Astrocyte (in vitro differentiated cells and primary cell): ENCODE measurements around the gene CGA. TPM values are rescaled to one million over a fixed set of nuclear protein-coding genes. Genes with fewer than 3 reads are reported as not detected.

Experiments used
- DNase-seq: peaks from one replicate; pipeline ENCODE4 v3.0.0-alpha.2; 2010; ENCODE audit warnings: low read depth
- FAIRE-seq: peaks from 2 replicates; lab custom pipeline; 2011; peaks lifted over from hg19 to GRCh38; lab: Jason Lieb, UNC
- H2AFZ ChIP-seq: 2 replicates; pipeline ENCODE4 v1.6.0; 2012; ENCODE audit warnings: low read depth, low read length, inconsistent platforms
- H3K27ac ChIP-seq: 2 replicates; pipeline ENCODE4 v1.5.1; 2011; ENCODE audit warnings: low read depth, low read length, inconsistent platforms
- H3K27me3 ChIP-seq: 2 replicates; pipeline ENCODE4 v1.6.0; 2011; ENCODE audit warnings: low read length, inconsistent platforms; ENCODE audit not compliant: insufficient read depth
- H3K36me3 ChIP-seq: 2 replicates; pipeline ENCODE4 v1.5.1; 2011; ENCODE audit warnings: low read length, inconsistent platforms; ENCODE audit not compliant: insufficient read depth
- H3K4me1 ChIP-seq: 2 replicates; pipeline ENCODE4 v1.5.1; 2011; ENCODE audit warnings: low read length, inconsistent platforms; ENCODE audit not compliant: insufficient read depth
- H3K4me2 ChIP-seq: 2 replicates; pipeline ENCODE4 v1.6.0; 2012; ENCODE audit warnings: low read length, inconsistent platforms
- H3K4me3 ChIP-seq: 2 replicates; pipeline ENCODE4 v1.5.1; 2011; ENCODE audit warnings: low read depth, mild to moderate bottlenecking, low read length, inconsistent platforms; ENCODE audit not compliant: insufficient read depth
- H3K79me2 ChIP-seq: 2 replicates; pipeline ENCODE4 v1.6.0; 2012; ENCODE audit warnings: mild to moderate bottlenecking, low read length, inconsistent platforms; ENCODE audit not compliant: insufficient read depth
- H3K9ac ChIP-seq: 2 replicates; pipeline ENCODE4 v1.6.0; 2012; ENCODE audit warnings: mild to moderate bottlenecking, low read length, inconsistent platforms
- H3K9me3 ChIP-seq: 2 replicates; pipeline ENCODE4 v1.5.1; 2012; ENCODE audit warnings: low read depth, mild to moderate bottlenecking, low read length, inconsistent platforms; ENCODE audit not compliant: insufficient read depth
- H4K20me1 ChIP-seq: 2 replicates; pipeline ENCODE4 v1.6.0; 2012; ENCODE audit warnings: low read length, inconsistent platforms; ENCODE audit not compliant: insufficient read depth
- H3K27ac Mint-ChIP-seq: one replicate; pipeline ENCODE4 v1.8.0; 2021; ENCODE audit warnings: mild to moderate bottlenecking, mixed read lengths; ENCODE audit not compliant: unreplicated experiment
- H3K27me3 Mint-ChIP-seq: one replicate; pipeline ENCODE4 v1.8.0; 2021; ENCODE audit warnings: low read depth, mixed read lengths; ENCODE audit not compliant: unreplicated experiment
- H3K36me3 Mint-ChIP-seq: one replicate; pipeline ENCODE4 v1.8.0; 2021; ENCODE audit warnings: low read depth, mixed read lengths; ENCODE audit not compliant: unreplicated experiment
- H3K4me1 Mint-ChIP-seq: one replicate; pipeline ENCODE4 v1.8.0; 2021; ENCODE audit warnings: low read depth, mixed read lengths; ENCODE audit not compliant: unreplicated experiment
- H3K4me3 Mint-ChIP-seq: one replicate; pipeline ENCODE4 v1.8.0; 2021; ENCODE audit warnings: mild to moderate bottlenecking, moderate library complexity, mixed read lengths; ENCODE audit not compliant: unreplicated experiment
- H3K9me3 Mint-ChIP-seq: one replicate; pipeline ENCODE4 v1.8.0; 2021; ENCODE audit warnings: mild to moderate bottlenecking, mixed read lengths; ENCODE audit not compliant: unreplicated experiment
- EZH2 ChIP-seq: IDR thresholded peaks from 2 replicates; pipeline ENCODE4 v1.6.1; 2012; ENCODE audit warnings: mild to moderate bottlenecking, low read length, inconsistent platforms; ENCODE audit not compliant: insufficient read depth
- total RNA-seq: library from RNA; stranded (reverse); gene quantifications from 2 replicates; pipeline ENCODE4 v1.2.1, GENCODE V29; 2021
- TF ChIP-seq, protein P1 (sequence below): IDR thresholded peaks from 2 replicates; pipeline ENCODE4 v1.5.1; 2011; ENCODE audit warnings: low read depth, mild to moderate bottlenecking, inconsistent platforms, low read length, moderate library complexity; ENCODE audit not compliant: insufficient read depth

CGA gene
- total RNA-seq, 1 donor from 2014 or later, result 2.0 TPM

GRCh38 chr6:87100216-87100615 is 5.3 kb upstream of the CGA start:
- Mint-ChIP-seq H3K36me3 (no peaks in the 10 kb centered on the region), H3K4me3 (no peak overlapping the region), H3K4me1 (no peaks in the 10 kb centered on the region), H3K27ac (no peak overlapping the region), H3K9me3 (no peaks in the 10 kb centered on the region), H3K27me3 (no peaks in the 10 kb centered on the region)
- Histone ChIP-seq H2AFZ (no peak overlapping the region), H3K9ac (no peak overlapping the region), H3K79me2 (no peaks in the 10 kb centered on the region), H3K27me3 (no peaks in the 10 kb centered on the region), H4K20me1 (no peaks in the 10 kb centered on the region), H3K27ac (no peak overlapping the region), H3K4me3 (no peak overlapping the region), H3K4me2 (no peak overlapping the region), H3K36me3 (no peaks in the 10 kb centered on the region), H3K9me3 (no peaks in the 10 kb centered on the region), H3K4me1 (no peaks in the 10 kb centered on the region)
- TF ChIP-seq EZH2, result no peak
- TF ChIP-seq, protein P1, sequence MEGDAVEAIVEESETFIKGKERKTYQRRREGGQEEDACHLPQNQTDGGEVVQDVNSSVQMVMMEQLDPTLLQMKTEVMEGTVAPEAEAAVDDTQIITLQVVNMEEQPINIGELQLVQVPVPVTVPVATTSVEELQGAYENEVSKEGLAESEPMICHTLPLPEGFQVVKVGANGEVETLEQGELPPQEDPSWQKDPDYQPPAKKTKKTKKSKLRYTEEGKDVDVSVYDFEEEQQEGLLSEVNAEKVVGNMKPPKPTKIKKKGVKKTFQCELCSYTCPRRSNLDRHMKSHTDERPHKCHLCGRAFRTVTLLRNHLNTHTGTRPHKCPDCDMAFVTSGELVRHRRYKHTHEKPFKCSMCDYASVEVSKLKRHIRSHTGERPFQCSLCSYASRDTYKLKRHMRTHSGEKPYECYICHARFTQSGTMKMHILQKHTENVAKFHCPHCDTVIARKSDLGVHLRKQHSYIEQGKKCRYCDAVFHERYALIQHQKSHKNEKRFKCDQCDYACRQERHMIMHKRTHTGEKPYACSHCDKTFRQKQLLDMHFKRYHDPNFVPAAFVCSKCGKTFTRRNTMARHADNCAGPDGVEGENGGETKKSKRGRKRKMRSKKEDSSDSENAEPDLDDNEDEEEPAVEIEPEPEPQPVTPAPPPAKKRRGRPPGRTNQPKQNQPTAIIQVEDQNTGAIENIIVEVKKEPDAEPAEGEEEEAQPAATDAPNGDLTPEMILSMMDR, result no peak
- no peak for FAIRE-seq
- no peak for DNase-seq

DNA sequence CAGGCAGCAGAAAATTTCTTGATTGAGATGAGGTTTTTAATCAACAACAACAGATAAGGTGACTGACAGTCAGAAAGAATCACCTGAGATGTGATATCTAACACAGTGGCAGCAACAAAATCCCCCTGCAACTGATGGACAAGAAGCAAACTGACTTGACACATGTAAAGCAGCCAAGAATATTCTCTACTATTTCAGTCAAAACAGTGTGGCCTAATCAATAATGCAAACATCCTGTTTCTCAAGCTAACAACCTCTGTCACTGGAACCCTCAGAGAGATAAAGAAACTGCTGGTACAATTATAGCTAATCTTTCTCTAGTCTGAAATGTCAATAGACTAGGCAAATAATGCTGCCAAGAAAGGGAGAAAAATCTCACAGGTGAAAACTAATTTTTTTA is 4.6 kb upstream of the CGA start:
- H3K27me3 Mint-ChIP-seq, result no peaks in the 10 kb centered on the region
- Histone ChIP-seq H3K9ac (no peak overlapping the region), H4K20me1 (no peaks in the 10 kb centered on the region), H3K4me2 (no peak overlapping the region), H3K79me2 (no peaks in the 10 kb centered on the region), H3K4me1 (peaks cover 2% of the 10 kb centered on the region), H3K27ac (no peak overlapping the region), H3K36me3 (no peaks in the 10 kb centered on the region), H3K9me3 (no peaks in the 10 kb centered on the region), H3K27me3 (no peaks in the 10 kb centered on the region), H2AFZ (no peak overlapping the region), H3K4me3 (no peak overlapping the region)
- H3K4me3 Mint-ChIP-seq, result no peak overlapping the region
- no peak for TF ChIP-seq EZH2
- TF ChIP-seq, protein P1, result no peak
- H3K9me3 Mint-ChIP-seq, result no peaks in the 10 kb centered on the region
- H3K27ac Mint-ChIP-seq, result no peak overlapping the region
- no peaks in the 10 kb centered on the region for H3K36me3 Mint-ChIP-seq
- DNase-seq, result no peak
- no peak for FAIRE-seq
- H3K4me1 Mint-ChIP-seq, result peaks cover 5% of the 10 kb centered on the region

GRCh38 chr6:87094576-87094975 is 330 bp downstream of the CGA start:
- H3K9me3 ChIP-seq, result no peaks in the 10 kb centered on the region
- Mint-ChIP-seq H3K4me3 (no peak overlapping the region), H3K27me3 (no peaks in the 10 kb centered on the region), H3K4me1 (peaks cover 19% of the 10 kb centered on the region), H3K36me3 (no peaks in the 10 kb centered on the region), H3K27ac (no peak overlapping the region), H3K9me3 (no peaks in the 10 kb centered on the region)
- H2AFZ ChIP-seq, result no peak overlapping the region
- no peak for FAIRE-seq
- H4K20me1 ChIP-seq, result no peaks in the 10 kb centered on the region
- no peak overlapping the region for H3K9ac ChIP-seq
- peak; percentile 57 for DNase-seq
- no peaks in the 10 kb centered on the region for H3K27me3 ChIP-seq
- no peaks in the 10 kb centered on the region for H3K36me3 ChIP-seq
- TF ChIP-seq EZH2, result no peak
- TF ChIP-seq, protein P1, result no peak
- H3K79me2 ChIP-seq, result no peaks in the 10 kb centered on the region
- H3K4me3 ChIP-seq, result no peak overlapping the region
- H3K4me2 ChIP-seq, result peak overlapping the region; percentile 71
- H3K27ac ChIP-seq, result no peak overlapping the region
- peaks cover 16% of the 10 kb centered on the region for H3K4me1 ChIP-seq
